Measurements from ENCODE around the gene RNASEH2B. TPM values are rescaled to one million over a fixed set of nuclear protein-coding genes. Genes with fewer than 3 reads are reported as not detected.
A peak's percentile ranks its signal among the peaks of the same experiment; 100 is the strongest.

RNASEH2B gene, protein sequence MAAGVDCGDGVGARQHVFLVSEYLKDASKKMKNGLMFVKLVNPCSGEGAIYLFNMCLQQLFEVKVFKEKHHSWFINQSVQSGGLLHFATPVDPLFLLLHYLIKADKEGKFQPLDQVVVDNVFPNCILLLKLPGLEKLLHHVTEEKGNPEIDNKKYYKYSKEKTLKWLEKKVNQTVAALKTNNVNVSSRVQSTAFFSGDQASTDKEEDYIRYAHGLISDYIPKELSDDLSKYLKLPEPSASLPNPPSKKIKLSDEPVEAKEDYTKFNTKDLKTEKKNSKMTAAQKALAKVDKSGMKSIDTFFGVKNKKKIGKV
- total RNA-seq = 33.5 and 33.7 TPM in 2 replicates

DNA sequence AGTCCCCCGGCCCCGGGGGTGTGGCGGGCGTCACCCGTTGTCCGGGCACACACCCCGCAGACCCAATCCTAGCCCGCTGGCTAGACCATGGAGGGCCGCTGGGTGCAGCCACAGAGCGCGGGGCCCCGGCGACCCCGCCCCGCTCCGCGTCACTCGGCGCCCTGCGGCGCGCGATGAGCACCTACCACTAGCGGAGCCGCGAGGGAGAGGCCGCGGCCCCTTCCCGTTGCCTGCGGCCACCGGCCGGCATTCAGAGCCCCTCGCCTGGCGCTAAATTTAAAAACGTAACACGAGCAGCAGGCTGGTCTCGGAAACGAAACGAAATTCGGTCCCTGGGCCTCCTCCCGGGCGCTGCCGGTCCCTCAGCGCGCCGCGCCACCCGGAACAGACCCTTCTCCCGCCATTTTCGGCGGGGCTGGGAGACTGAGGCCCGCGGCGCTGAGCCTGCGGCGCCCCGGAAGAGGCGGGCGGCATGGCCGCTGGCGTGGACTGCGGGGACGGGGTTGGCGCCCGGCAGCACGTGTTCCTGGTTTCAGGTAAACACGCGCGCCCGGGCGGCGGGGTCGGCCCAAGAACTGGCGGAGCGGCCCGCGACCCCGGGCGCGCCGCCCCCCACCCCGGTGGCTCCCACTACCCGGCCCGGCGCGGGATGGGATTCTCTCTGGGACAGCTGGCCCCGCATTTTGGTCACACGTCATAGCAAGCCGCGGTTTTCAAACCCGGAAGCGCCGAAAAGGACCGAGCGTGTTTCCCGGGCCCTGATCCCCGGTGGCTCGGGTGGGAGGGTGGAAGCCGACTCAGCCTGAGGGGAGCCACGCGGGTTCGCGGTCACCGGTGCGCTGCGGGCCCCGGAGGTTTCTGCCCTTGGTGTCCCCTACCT, at the start of gene RNASEH2B:
RNASEH2B (plus strand) TSS at position 187 of the 880 bp plus-strand sequence; CDS start at position 473, 286 bp downstream.
- TF ChIP-seq, protein P1, sequence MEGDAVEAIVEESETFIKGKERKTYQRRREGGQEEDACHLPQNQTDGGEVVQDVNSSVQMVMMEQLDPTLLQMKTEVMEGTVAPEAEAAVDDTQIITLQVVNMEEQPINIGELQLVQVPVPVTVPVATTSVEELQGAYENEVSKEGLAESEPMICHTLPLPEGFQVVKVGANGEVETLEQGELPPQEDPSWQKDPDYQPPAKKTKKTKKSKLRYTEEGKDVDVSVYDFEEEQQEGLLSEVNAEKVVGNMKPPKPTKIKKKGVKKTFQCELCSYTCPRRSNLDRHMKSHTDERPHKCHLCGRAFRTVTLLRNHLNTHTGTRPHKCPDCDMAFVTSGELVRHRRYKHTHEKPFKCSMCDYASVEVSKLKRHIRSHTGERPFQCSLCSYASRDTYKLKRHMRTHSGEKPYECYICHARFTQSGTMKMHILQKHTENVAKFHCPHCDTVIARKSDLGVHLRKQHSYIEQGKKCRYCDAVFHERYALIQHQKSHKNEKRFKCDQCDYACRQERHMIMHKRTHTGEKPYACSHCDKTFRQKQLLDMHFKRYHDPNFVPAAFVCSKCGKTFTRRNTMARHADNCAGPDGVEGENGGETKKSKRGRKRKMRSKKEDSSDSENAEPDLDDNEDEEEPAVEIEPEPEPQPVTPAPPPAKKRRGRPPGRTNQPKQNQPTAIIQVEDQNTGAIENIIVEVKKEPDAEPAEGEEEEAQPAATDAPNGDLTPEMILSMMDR (IDR thresholded peaks at IDR 0.05; ENCODE audit: insufficient read depth, low read depth, low read length) = no peak
- peak; percentile 44 for DNase-seq (ENCODE audit: low read depth)
- peak within 1 kb of the TSS; percentile 70 for H3K4me3 ChIP-seq (ENCODE audit: low read depth, low read length)

DNA sequence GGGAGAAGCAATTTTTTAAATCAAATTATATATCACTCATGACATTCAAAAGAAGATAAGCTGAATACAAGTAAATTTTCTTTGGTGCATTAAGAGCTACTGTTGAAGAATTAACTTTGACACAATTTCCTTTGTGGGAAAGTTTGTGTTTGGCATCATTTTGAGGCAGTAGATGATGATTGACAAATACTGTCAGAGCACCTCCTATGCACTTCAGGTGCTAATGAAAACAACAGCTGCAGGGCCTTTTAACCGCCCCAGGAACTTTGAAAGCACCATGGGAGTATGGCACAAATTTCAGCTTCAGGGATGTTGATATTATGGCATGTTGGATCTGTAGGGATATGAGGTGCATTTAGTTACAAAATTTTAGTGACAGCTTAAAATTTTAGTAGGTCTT, 45.1 kb upstream of the RNASEH2B start:
- no peak for DNase-seq (ENCODE audit: low read depth)
- TF ChIP-seq, protein P1 (IDR thresholded peaks at IDR 0.05; ENCODE audit: insufficient read depth, low read depth, low read length) = no peak
- no peak overlapping the region for H3K4me3 ChIP-seq (ENCODE audit: low read depth, low read length)

DNA sequence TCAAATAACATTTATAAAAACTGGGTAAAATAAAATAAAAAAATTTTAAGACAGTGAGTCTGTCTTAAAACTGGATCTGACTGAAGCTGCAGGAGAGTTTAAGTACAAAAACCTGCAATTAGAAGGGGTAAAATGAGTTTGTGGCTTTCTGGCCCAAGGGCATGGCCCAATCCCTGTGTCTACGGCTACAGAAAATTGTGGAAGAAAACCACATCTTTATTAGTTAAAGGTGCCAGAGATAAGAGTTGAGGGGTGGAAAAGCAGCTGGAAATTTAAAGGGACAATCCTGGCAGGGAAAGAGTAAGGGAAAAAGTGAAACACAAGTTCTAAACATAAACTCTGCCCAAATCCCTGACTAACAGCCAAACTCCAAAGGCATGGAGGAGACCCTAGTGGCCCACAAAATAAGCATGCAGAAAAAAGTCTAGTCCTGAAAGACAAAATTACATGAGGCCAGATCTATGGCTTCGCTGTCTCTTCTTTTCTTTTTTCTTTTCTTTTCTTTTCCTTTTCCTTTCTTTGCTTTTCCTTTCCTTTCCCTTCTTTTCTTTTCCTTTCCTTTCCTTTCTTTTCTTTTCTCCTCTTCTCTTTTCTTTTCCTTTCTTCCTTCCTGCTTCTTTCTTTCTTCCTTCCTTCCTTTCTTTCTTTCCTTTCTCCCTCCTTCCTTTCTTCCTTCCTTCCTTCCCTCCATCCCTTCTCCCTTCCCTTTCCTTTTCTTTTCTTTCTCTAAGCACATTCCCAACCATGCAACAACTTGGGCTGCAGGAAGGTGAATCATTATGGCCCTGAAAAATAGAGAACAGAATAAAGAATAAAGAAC, 42.6 kb upstream of the RNASEH2B start:
- TF ChIP-seq, protein P1 (IDR thresholded peaks at IDR 0.05; ENCODE audit: insufficient read depth, low read depth, low read length) = no peak
- DNase-seq (ENCODE audit: low read depth) = peak; percentile 27
- H3K4me3 ChIP-seq (ENCODE audit: low read depth, low read length) = no peak overlapping the region

DNA sequence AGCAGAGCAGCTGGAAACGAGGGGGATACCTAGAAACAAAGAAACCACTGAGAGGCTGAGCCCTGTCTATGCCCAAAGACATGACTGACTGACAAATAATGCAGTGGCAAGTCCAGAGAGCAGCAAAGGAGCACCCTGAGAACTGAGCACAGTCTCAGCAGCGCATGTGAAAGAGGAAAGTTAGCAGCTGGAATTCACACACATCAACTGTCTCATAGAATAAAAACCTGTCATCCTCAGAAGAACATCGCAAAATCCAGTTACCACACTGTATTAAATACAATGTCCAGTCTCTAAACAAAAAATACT, 42.0 kb upstream of the RNASEH2B start:
- H3K4me3 ChIP-seq (ENCODE audit: low read depth, low read length) = no peak overlapping the region
- DNase-seq (ENCODE audit: low read depth) = no peak
- TF ChIP-seq, protein P1 (IDR thresholded peaks at IDR 0.05; ENCODE audit: insufficient read depth, low read depth, low read length) = no peak

DNA sequence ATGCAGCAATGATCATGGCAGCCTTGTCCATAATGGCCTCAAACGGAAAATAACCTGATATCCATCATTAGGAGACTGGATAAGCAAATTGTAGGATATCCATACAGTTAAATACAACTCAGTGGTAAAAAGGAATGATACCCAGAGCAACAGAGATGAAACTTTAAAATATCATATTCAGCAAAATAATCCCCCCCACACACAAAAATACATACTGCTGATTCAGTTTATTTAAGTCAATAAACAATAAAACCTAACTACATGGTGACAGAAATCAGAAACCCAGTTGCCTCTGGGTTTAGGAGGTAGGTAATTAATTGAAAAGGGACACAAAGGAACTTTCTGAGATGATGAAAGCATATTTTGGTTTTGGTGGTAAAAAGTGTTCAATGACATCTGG, 38.2 kb upstream of the RNASEH2B start:
- H3K4me3 ChIP-seq (ENCODE audit: low read depth, low read length) = no peak overlapping the region
- TF ChIP-seq, protein P1 (IDR thresholded peaks at IDR 0.05; ENCODE audit: insufficient read depth, low read depth, low read length) = no peak
- no peak for DNase-seq (ENCODE audit: low read depth)

DNA sequence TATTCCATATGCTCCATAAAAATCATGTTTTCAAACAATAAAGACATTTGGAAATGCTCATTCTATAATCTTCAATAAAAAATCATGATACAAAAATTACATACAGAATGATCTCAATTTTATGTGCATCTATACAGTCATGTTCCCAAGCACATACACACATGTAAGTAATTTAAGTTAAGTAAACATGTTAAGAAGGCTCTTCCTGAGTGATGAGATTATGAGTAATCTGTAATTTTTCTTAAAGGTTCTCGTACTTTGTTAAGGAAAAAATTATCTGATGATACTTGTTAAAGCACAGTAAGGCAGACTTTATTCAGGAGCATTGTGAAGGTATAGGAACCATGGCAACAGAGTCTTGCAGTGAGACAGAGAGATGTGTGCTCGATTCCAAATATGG, 36.1 kb upstream of the RNASEH2B start:
- no peak for DNase-seq (ENCODE audit: low read depth)
- no peak overlapping the region for H3K4me3 ChIP-seq (ENCODE audit: low read depth, low read length)

More for the DNA sequence above, 36.1 kb upstream of the RNASEH2B start:
- TF ChIP-seq, protein P1 (IDR thresholded peaks at IDR 0.05; ENCODE audit: insufficient read depth, low read depth, low read length) = no peak
